ENCODE results near the gene GCK.

GCK gene

GRCh38 chr7:44162785-44163395, 26.3 kb downstream of the GCK start:
- Histone ChIP-seq H2BK120ac (ENCODE audit: insufficient read depth, low read length, poor library complexity) (peak overlapping the region; percentile 0), H3K9ac (ENCODE audit: low read length) (no peak overlapping the region), H3K18ac (ENCODE audit: low read length) (no peak overlapping the region), H4K8ac (ENCODE audit: low read depth, low read length) (no peak overlapping the region), H2AK5ac (ENCODE audit: low read length) (no peak overlapping the region), H3K14ac (ENCODE audit: low read length) (peak overlapping the region; percentile 5), H3K79me2 (ENCODE audit: control insufficient read depth, insufficient read depth, low read length, poor library complexity) (no peaks in the 10 kb centered on the region), H4K12ac (ENCODE audit: low read depth, low read length) (no peak overlapping the region), H3K27ac (ENCODE audit: low read depth, low read length) (peak overlapping the region; percentile 78), H4K91ac (ENCODE audit: low read depth, low read length) (no peak overlapping the region), H3K4me2 (ENCODE audit: low read length) (no peak overlapping the region), H2BK5ac (ENCODE audit: low read depth, low read length, poor library complexity) (peak overlapping the region; percentile 47), H3K36me3 (ENCODE audit: control insufficient read depth in 1 of 2, insufficient read depth in 2 of 2, low read length in 2 of 2) (no peaks in the 10 kb centered on the region), H2AFZ (ENCODE audit: insufficient read depth, low read length, poor library complexity) (no peak overlapping the region), H3K9me3 (ENCODE audit: insufficient read depth, low read depth, low read length) (peaks cover 4% of the 10 kb centered on the region), H3K23ac (ENCODE audit: low read length) (no peak overlapping the region), H2BK12ac (ENCODE audit: low read length) (no peak overlapping the region), H3K4me1 (ENCODE audit: control insufficient read depth in 1 of 2, insufficient read depth in 2 of 2, low read length in 2 of 2) (peaks cover 10 to 15% of the 10 kb centered on the region in 2 experiments), H3K4ac (ENCODE audit: low read depth, low read length) (no peak overlapping the region), H3K27me3 (ENCODE audit: insufficient read depth, low read length) (no peaks in the 10 kb centered on the region), H3K79me1 (ENCODE audit: low read length) (peaks cover 10% of the 10 kb centered on the region), H3K4me3 (ENCODE audit: low read depth, low read length) (no peak overlapping the region)
- peak; percentile 87 to 97 for DNase-seq
- WGBS (ENCODE audit: extremely low coverage, insufficient coverage, insufficient read length): no CpG with 5 or more reads among the region's 1 CpG

DNA sequence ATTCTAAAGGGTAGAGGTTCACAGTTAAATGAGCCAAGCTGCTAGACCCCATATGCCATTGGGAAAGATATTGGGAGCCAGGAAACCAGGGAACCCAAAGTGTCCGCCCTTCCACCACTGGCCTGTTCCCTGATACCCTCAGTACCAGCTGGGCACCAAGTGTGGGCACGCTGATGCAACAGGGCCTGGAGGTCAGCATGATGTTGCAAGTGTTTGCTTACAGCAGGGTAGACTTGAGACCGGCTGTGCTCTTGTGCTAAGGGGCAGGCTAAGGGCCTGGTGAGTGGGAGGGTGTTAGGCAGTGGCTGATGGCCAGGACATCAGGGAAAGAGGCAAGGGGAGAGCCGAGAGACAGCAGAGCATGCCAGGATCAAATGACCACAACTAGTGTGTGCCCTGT, 27.1 kb downstream of the GCK start:
- Histone ChIP-seq H2BK12ac (ENCODE audit: low read length) (peak overlapping the region; percentile 27), H2BK120ac (ENCODE audit: insufficient read depth, low read length, poor library complexity) (peak overlapping the region; percentile 0), H3K79me1 (ENCODE audit: low read length) (peaks cover 10% of the 10 kb centered on the region), H3K36me3 (ENCODE audit: control insufficient read depth in 1 of 2, insufficient read depth in 2 of 2, low read length in 2 of 2) (no peaks in the 10 kb centered on the region), H3K79me2 (ENCODE audit: control insufficient read depth, insufficient read depth, low read length, poor library complexity) (no peaks in the 10 kb centered on the region), H3K14ac (ENCODE audit: low read length) (no peak overlapping the region), H4K91ac (ENCODE audit: low read depth, low read length) (no peak overlapping the region), H3K23ac (ENCODE audit: low read length) (no peak overlapping the region), H3K27me3 (ENCODE audit: insufficient read depth, low read length) (no peaks in the 10 kb centered on the region), H4K8ac (ENCODE audit: low read depth, low read length) (no peak overlapping the region), H3K18ac (ENCODE audit: low read length) (no peak overlapping the region), H3K9ac (ENCODE audit: low read length) (no peak overlapping the region), H4K12ac (ENCODE audit: low read depth, low read length) (no peak overlapping the region), H3K27ac (ENCODE audit: low read depth, low read length) (no peak overlapping the region), H2AK5ac (ENCODE audit: low read length) (peak overlapping the region; percentile 19), H3K4me1 (ENCODE audit: control insufficient read depth in 1 of 2, insufficient read depth in 2 of 2, low read length in 2 of 2) (peaks cover 10 to 15% of the 10 kb centered on the region in 2 experiments), H3K4me3 (ENCODE audit: low read depth, low read length) (no peak overlapping the region), H2BK5ac (ENCODE audit: low read depth, low read length, poor library complexity) (no peak overlapping the region), H3K9me3 (ENCODE audit: insufficient read depth, low read depth, low read length) (peaks cover 4% of the 10 kb centered on the region), H2AFZ (ENCODE audit: insufficient read depth, low read length, poor library complexity) (no peak overlapping the region), H3K4me2 (ENCODE audit: low read length) (no peak overlapping the region), H3K4ac (ENCODE audit: low read depth, low read length) (no peak overlapping the region)
- DNase-seq: peak; percentile 9 to 22
- no CpG with 5 or more reads among the region's 4 CpGs for WGBS (ENCODE audit: extremely low coverage, insufficient coverage, insufficient read length)

DNA sequence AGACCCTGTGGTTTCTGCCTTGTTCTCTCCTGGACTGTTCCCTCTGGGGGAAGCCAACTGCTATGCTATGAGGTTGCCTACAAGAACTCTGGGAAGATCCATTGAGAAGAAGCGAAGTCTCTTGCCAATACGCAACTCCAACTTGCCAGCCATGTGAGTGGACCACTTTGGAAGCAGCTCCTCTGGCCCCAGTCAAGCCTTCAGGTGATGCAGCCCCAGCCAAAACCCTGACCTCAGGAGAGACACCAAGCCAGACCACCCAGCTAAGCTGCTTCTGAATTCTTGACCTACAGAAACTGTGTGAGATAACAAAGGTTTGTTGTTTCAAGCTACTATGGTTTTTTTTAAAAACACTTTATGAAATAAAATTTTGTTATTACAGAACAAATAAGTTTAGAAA, 27.9 kb downstream of the GCK start:
- H2BK12ac ChIP-seq (ENCODE audit: low read length): no peak overlapping the region
- H4K91ac ChIP-seq (ENCODE audit: low read depth, low read length): no peak overlapping the region
- H3K9ac ChIP-seq (ENCODE audit: low read length): no peak overlapping the region
- no peak overlapping the region for H3K18ac ChIP-seq (ENCODE audit: low read length)
- H4K12ac ChIP-seq (ENCODE audit: low read depth, low read length): no peak overlapping the region
- peaks cover 10 to 15% of the 10 kb centered on the region in 2 experiments for H3K4me1 ChIP-seq (ENCODE audit: control insufficient read depth in 1 of 2, insufficient read depth in 2 of 2, low read length in 2 of 2)
- no CpG with 5 or more reads among the region's 2 CpGs for WGBS (ENCODE audit: extremely low coverage, insufficient coverage, insufficient read length)
- no peak overlapping the region for H3K14ac ChIP-seq (ENCODE audit: low read length)
- H3K79me2 ChIP-seq (ENCODE audit: control insufficient read depth, insufficient read depth, low read length, poor library complexity): no peaks in the 10 kb centered on the region
- no peaks in the 10 kb centered on the region for H3K27me3 ChIP-seq (ENCODE audit: insufficient read depth, low read length)
- H3K4me2 ChIP-seq (ENCODE audit: low read length): no peak overlapping the region
- DNase-seq: no peak
- no peak overlapping the region for H2BK5ac ChIP-seq (ENCODE audit: low read depth, low read length, poor library complexity)
- H2BK120ac ChIP-seq (ENCODE audit: insufficient read depth, low read length, poor library complexity): no peak overlapping the region
- H3K23ac ChIP-seq (ENCODE audit: low read length): no peak overlapping the region
- no peak overlapping the region for H3K27ac ChIP-seq (ENCODE audit: low read depth, low read length)
- H3K4ac ChIP-seq (ENCODE audit: low read depth, low read length): no peak overlapping the region
- no peak overlapping the region for H4K8ac ChIP-seq (ENCODE audit: low read depth, low read length)
- no peak overlapping the region for H3K4me3 ChIP-seq (ENCODE audit: low read depth, low read length)
- H2AK5ac ChIP-seq (ENCODE audit: low read length): no peak overlapping the region
- peaks cover 10% of the 10 kb centered on the region for H3K79me1 ChIP-seq (ENCODE audit: low read length)
- no peak overlapping the region for H2AFZ ChIP-seq (ENCODE audit: insufficient read depth, low read length, poor library complexity)
- no peaks in the 10 kb centered on the region for H3K36me3 ChIP-seq (ENCODE audit: control insufficient read depth in 1 of 2, insufficient read depth in 2 of 2, low read length in 2 of 2)
- peaks cover 4% of the 10 kb centered on the region for H3K9me3 ChIP-seq (ENCODE audit: insufficient read depth, low read depth, low read length)

DNA sequence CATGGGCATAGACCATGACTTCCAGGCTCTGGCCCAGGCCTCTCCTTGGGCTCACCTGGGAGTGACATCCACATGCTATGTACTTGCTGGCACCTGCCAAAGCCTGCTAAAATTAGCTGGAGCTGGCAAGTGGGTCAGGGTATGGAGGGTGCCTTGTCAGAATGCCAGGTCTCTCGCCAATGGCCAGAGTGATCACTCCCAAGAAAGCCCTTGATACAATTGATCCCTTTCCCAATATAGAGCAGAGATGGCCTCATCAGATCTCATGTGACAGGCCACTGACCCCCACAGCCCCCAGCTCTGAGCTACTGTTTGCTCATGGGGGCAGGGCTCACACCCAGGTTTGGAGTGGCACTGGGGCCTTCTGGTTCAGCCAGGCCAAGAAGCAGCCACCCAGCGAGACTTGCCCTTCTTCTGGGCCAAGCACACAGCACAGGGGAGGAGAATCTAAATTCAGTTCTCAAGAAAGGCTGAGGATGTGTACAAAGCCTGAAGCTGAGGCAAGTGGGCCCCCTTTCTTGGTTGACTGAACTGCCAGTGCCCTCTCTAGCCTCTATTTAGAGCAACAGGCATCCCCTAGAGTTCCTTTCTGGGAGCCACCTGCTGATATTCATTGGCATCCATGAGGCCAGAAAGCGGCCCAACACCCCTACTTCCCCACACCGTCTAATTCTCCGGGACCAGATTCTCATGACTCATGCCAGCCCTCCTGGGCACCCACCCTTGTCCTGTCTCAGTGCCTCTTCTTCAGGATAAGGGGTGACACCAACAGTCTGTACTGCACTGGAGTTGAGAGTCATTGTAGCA, 29.2 kb downstream of the GCK start:
- no CpG with 5 or more reads among the region's 5 CpGs for WGBS (ENCODE audit: extremely low coverage, insufficient coverage, insufficient read length)
- no peaks in the 10 kb centered on the region for H3K36me3 ChIP-seq (ENCODE audit: control insufficient read depth in 1 of 2, insufficient read depth in 2 of 2, low read length in 2 of 2)
- no peak overlapping the region for H3K4ac ChIP-seq (ENCODE audit: low read depth, low read length)
- no peak overlapping the region for H3K4me3 ChIP-seq (ENCODE audit: low read depth, low read length)
- H3K4me1 ChIP-seq (ENCODE audit: control insufficient read depth in 1 of 2, insufficient read depth in 2 of 2, low read length in 2 of 2): peaks cover 10 to 15% of the 10 kb centered on the region in 2 experiments
- peaks cover 10% of the 10 kb centered on the region for H3K79me1 ChIP-seq (ENCODE audit: low read length)
- no peak overlapping the region for H2BK12ac ChIP-seq (ENCODE audit: low read length)
- no peaks in the 10 kb centered on the region for H3K79me2 ChIP-seq (ENCODE audit: control insufficient read depth, insufficient read depth, low read length, poor library complexity)
- no peak for DNase-seq
- no peak overlapping the region for H3K23ac ChIP-seq (ENCODE audit: low read length)
- H3K27me3 ChIP-seq (ENCODE audit: insufficient read depth, low read length): no peaks in the 10 kb centered on the region
- no peak overlapping the region for H3K14ac ChIP-seq (ENCODE audit: low read length)
- H3K27ac ChIP-seq (ENCODE audit: low read depth, low read length): no peak overlapping the region
- H2AFZ ChIP-seq (ENCODE audit: insufficient read depth, low read length, poor library complexity): no peak overlapping the region
- H3K18ac ChIP-seq (ENCODE audit: low read length): no peak overlapping the region
- H4K91ac ChIP-seq (ENCODE audit: low read depth, low read length): no peak overlapping the region
- H2BK120ac ChIP-seq (ENCODE audit: insufficient read depth, low read length, poor library complexity): no peak overlapping the region
- H2BK5ac ChIP-seq (ENCODE audit: low read depth, low read length, poor library complexity): no peak overlapping the region
- H3K9me3 ChIP-seq (ENCODE audit: insufficient read depth, low read depth, low read length): peaks cover 4% of the 10 kb centered on the region
- H4K12ac ChIP-seq (ENCODE audit: low read depth, low read length): no peak overlapping the region
- no peak overlapping the region for H4K8ac ChIP-seq (ENCODE audit: low read depth, low read length)
- no peak overlapping the region for H3K4me2 ChIP-seq (ENCODE audit: low read length)
- H2AK5ac ChIP-seq (ENCODE audit: low read length): no peak overlapping the region
- H3K9ac ChIP-seq (ENCODE audit: low read length): no peak overlapping the region

Data from trophoblast cell (in vitro differentiated cells and primary cell).